ENCODE measurements around the gene PLEKHG5.
A peak's percentile ranks its signal among the peaks of the same experiment; 100 is the strongest.
"Not testable (repeated sequence)": the region's sequence is repeated elsewhere in the genome, so short reads cannot be mapped to it uniquely, and the experiment has no call there.

PLEKHG5 gene

GRCh38 chr1:6464514-6464836 is 27.0 kb downstream of the PLEKHG5 start:
- DNase-seq (ENCODE audit: low read depth in 2 of 2), result no peak

GRCh38 chr1:6463120-6463412 is 28.4 kb downstream of the PLEKHG5 start:
- no peak for DNase-seq (ENCODE audit: low read depth in 2 of 2)

DNA sequence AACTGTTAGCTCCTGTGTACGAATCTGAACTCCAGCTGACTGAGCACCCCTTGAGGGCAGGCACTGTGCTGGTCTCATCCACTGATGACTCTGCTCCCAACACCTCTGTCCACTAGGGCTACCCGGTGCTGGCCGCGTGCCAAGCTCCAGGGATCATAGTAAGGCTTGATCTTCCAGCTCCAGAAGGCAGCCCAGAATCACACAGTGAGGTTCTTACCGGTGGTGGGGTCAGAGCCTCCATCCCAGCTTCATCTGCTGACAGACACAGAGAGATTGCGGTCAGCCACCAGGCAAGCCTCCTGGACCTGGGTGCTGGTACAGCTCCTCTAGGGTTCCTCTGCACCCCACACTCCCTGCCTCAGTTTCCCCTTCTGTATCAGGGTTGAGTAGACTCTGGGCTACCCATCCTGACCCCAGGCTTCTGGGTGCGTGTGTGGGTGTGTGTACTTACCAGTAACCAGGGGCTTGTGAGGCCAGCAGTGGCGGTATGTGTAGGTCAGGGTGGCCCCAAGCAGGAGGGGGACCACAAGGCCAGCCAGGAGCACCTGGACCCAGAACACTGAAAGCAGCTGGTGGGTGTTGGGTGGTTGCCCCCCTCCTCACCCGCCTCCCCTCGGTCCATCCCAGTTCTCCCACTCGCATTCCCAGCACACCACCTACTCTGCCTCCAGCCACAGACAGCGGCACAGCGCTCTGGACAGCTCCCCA is 28.9 kb downstream of the PLEKHG5 start:
- DNase-seq (ENCODE audit: low read depth in 2 of 2), result no peak

GRCh38 chr1:6461538-6462411 is 29.7 kb downstream of the PLEKHG5 start:
- no peak for DNase-seq (ENCODE audit: low read depth in 2 of 2)

- DNase-seq (ENCODE audit: low read depth in 2 of 2), result no peak
Observed at GRCh38 chr1:6461051-6461530, 30.4 kb downstream of the PLEKHG5 start.

- peak; percentile 70 to 75 for DNase-seq (ENCODE audit: low read depth in 2 of 2)
Observed at GRCh38 chr1:6460301-6461050, 31.0 kb downstream of the PLEKHG5 start.

DNA sequence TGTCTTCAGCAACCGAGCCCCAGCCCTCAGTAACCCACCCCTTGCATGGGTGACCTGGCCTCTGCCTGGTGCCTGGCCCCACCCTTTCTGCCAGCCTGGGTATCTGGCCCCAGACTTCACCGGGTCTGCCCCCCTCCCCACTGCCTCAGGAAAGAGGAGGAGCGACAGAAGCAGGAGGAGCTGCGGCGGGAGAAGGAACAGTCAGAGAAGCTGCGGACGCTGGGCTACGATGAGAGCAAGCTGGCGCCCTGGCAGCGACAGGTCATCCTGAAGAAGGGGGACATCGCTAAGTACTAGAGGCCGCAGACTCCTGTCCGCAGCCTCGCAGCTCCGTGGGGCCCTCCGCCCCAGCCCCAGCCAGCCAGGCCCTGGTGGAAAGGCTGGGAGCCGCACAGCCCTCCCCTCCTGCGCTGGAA is 31.6 kb downstream of the PLEKHG5 start:
- no peak for DNase-seq (ENCODE audit: low read depth in 2 of 2)

DNA sequence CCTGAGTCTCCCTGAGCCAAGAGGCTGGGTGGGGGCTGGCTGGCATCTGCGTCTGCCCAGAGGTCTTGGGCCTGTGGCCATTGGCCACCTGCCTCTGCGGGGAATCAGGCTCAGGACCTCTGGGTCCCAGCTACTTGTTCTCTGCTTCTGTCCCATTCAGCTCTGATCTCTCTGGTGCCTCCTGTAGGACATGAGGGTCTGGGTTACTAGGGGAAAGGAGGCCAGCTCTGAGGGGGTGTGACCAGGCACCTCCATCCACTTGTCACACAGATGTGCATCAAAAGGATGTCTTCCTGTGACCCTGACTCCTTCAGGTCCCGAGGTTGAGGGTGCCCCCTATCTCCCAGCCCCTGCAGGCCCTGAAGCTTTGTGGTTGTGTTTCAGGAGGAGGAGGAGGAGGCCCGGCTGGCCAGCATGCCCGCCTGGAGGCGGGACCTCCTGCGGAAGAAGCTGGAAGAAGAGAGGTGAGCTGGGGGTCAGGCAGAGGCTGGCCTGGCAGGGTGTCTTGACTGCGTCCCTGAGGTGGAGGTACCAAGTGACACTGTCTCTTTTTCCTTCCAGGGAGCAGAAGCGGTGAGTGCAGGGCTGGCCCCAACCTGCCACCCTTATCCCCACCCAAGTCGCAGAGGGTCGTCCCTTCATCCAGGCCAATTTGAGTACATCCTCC is 34.5 kb downstream of the PLEKHG5 start:
- no peak for DNase-seq (ENCODE audit: low read depth in 2 of 2)

DNA sequence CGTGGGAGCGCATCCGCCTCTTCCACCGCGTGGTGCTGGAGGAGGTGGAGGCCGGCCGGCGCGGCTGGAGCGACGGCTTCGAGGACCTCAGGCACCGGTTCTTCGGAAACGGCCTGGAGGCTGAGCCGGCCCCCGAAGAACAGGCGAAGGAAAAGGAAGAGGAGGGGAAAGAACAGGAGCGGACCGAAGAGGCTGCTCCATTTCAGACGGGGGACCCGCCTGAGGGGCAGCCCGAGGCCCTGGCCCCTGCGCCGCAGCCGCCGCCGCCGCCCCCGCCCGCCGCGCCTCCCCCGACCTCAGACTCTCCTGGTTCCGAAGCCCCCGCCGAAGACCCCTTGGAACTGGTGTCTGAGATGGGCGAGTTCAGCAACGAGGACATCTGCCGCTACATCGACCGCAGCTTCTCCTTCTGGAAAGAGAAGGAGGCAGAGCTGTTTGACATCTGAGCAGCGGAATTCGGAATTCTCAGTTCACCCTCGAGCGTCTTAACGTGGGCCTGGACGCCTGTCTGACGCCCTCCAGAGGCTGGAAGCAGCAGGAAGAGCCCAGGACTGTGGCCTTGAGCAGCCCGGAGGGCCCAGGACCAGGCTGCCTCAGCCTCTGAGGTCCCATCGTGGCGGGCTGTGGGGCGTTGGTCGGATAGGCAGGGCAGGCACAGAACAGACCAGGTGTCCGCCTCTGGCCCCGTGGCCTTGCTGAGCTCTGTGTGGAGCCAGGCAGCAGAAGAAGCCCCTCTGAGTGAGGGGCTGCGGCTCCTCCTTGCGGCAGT is 35.5 kb downstream of the PLEKHG5 start:
- DNase-seq (ENCODE audit: low read depth in 2 of 2), result not testable (repeated sequence)

- DNase-seq (ENCODE audit: low read depth in 2 of 2), result no peak
Observed at GRCh38 chr1:6454856-6455751, 36.4 kb downstream of the PLEKHG5 start.

GRCh38 chr1:6453895-6454855 is 37.3 kb downstream of the PLEKHG5 start:
- DNase-seq (ENCODE audit: low read depth in 2 of 2), result not testable (repeated sequence)

- DNase-seq (ENCODE audit: low read depth in 2 of 2), result no peak
Observed at GRCh38 chr1:6450943-6451373, 40.5 kb downstream of the PLEKHG5 start.

GRCh38 chr1:6450486-6450885 is 41.0 kb downstream of the PLEKHG5 start:
- not testable (repeated sequence) for DNase-seq (ENCODE audit: low read depth in 2 of 2)

GRCh38 chr1:6450005-6450450 is 41.4 kb downstream of the PLEKHG5 start:
- DNase-seq (ENCODE audit: low read depth in 2 of 2), result no peak

DNA sequence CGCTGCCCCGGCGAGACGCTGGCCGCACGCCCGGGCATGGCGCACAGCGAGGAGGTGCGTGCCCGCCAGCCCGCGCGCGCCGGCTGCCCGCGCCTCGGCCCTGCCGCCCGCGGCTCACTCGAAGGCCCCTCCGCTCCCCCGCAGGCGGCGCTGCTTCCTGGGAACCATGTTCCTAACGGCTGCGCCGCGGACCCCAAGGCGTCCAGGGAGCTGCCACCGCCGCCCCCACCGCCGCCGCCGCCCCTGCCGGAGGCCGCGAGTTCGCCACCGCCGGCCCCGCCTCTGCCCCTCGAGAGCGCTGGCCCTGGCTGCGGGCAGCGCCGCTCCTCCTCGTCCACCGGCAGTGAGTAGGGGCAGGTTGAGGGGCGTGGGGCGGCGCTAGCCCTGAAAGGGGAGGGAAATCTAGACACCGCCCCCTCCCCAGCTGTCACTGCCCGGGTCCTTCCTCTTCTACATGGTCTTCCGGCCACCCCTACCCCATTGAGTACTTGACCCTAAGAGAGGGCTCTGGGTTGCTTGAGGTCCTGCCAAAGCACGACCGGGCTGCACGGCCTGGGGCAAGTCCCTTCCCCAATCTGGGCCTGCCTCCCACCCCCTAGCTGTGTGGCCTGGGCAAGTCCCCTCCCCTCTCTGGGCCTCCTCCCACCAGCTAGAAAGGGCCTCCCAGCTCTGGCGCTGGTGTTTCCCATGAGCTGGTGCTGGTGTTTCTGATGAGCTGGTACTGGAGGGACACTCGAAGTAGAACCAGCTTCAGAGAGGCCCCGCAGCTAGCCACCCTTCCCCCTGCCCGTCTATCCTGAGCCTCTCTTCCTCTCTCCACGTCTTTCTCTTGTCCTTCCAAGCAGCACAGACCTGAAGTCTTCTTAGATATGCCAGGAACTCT is 42.5 kb downstream of the PLEKHG5 start:
- DNase-seq (ENCODE audit: low read depth in 2 of 2), result no peak

DNA sequence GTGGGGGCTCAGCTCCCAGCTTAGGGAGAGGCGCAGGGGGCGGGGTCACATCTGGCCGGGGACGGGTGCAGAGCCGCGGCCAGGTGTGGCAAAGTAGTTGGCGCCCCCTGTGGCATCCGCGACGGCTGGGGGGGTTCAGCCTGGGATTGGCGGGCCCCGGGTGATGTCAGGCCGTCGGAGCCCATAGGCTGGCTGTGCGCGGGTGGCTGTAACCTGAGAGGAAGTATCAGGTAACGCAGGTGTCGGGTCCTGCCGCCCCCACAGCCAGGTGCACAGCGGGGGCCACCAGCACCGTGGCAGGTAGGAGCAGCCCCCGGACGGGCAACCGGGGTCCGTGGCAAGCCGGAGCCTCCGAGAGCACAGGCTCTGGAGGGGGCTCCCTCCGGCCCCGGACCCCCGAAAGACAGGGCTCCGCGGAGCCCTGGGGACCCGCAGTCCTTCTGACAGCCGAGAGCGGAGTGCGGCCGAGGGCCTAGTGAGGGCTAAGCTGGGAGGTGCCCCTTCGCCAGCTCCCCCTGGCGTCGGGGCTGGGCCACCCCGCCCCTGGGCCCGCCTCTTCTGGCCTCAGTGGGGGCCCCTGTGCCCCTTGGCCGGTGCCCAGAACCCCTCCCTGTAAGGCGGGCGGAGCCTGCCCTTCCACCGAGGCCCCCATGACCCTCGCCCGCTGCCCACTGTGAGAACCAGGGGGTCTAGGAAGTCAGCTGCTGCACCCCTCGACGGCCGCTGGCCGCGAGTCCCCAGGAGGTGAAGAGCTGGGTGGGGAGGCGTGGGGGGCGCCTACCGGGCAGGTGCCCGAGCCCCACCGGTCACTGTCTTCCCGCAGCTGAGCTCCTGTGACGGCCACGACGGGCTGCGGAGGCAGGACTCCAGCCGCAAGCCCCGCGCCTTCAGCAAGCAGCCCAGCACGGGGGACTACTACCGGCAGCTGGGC is 43.4 kb downstream of the PLEKHG5 start:
- DNase-seq (ENCODE audit: low read depth in 2 of 2), result no peak
